Measurements from ENCODE around the gene LTO1. TPM values are rescaled to one million over a fixed set of nuclear protein-coding genes. Genes with fewer than 3 reads are reported as not detected.

LTO1 gene
- total RNA-seq, 1 donor from 2014 or later, result 24.4 TPM

- no peak overlapping the region for H3K4me3 Mint-ChIP-seq (ENCODE audit: low read depth)
- H3K4me1 Mint-ChIP-seq (ENCODE audit: low read depth), result no peaks in the 10 kb centered on the region
- H3K36me3 Mint-ChIP-seq (ENCODE audit: low read depth), result no peaks in the 10 kb centered on the region
- H3K27me3 Mint-ChIP-seq (ENCODE audit: low read depth), result no peaks in the 10 kb centered on the region
- intact Hi-C loops (cut with micrococcal nuclease), result no loop called here
- no peak for DNase-seq (ENCODE audit: low spot score)
- H3K9me3 Mint-ChIP-seq, result no peaks in the 10 kb centered on the region
- no peak overlapping the region for H3K27ac Mint-ChIP-seq
These were observed 17.1 kb downstream of the LTO1 start for GRCh38 chr11:69657911-69658625.

- intact Hi-C loops (cut with micrococcal nuclease), result no loop called here
- Mint-ChIP-seq H3K4me3 (ENCODE audit: low read depth) (no peak overlapping the region), H3K4me1 (ENCODE audit: low read depth) (no peaks in the 10 kb centered on the region), H3K9me3 (no peaks in the 10 kb centered on the region), H3K27ac (no peak overlapping the region), H3K36me3 (ENCODE audit: low read depth) (no peaks in the 10 kb centered on the region), H3K27me3 (ENCODE audit: low read depth) (no peaks in the 10 kb centered on the region)
- no peak for DNase-seq (ENCODE audit: low spot score)
These were observed 17.7 kb downstream of the LTO1 start for GRCh38 chr11:69657456-69657910.

GRCh38 chr11:69656536-69657455 lies 18.4 kb downstream of the LTO1 start:
- H3K4me3 Mint-ChIP-seq (ENCODE audit: low read depth), result no peak overlapping the region
- no peaks in the 10 kb centered on the region for H3K4me1 Mint-ChIP-seq (ENCODE audit: low read depth)
- H3K27ac Mint-ChIP-seq, result no peak overlapping the region
- intact Hi-C loops (cut with micrococcal nuclease), result no loop called here
- no peaks in the 10 kb centered on the region for H3K9me3 Mint-ChIP-seq
- no peaks in the 10 kb centered on the region for H3K36me3 Mint-ChIP-seq (ENCODE audit: low read depth)
- H3K27me3 Mint-ChIP-seq (ENCODE audit: low read depth), result no peaks in the 10 kb centered on the region
- no peak for DNase-seq (ENCODE audit: low spot score)

GRCh38 chr11:69655479-69656428 lies 19.4 kb downstream of the LTO1 start:
- H3K4me3 Mint-ChIP-seq (ENCODE audit: low read depth), result no peak overlapping the region

GRCh38 chr11:69654660-69655478 lies 20.3 kb downstream of the LTO1 start:
- no peaks in the 10 kb centered on the region for H3K9me3 Mint-ChIP-seq
- H3K27me3 Mint-ChIP-seq (ENCODE audit: low read depth), result no peaks in the 10 kb centered on the region
- H3K4me3 Mint-ChIP-seq (ENCODE audit: low read depth), result no peak overlapping the region

More at GRCh38 chr11:69655479-69656428, 19.4 kb downstream of the LTO1 start:
- Mint-ChIP-seq H3K9me3 (no peaks in the 10 kb centered on the region), H3K27ac (no peak overlapping the region), H3K27me3 (ENCODE audit: low read depth) (no peaks in the 10 kb centered on the region), H3K4me1 (ENCODE audit: low read depth) (no peaks in the 10 kb centered on the region), H3K36me3 (ENCODE audit: low read depth) (no peaks in the 10 kb centered on the region)
- intact Hi-C loops (cut with micrococcal nuclease), result no loop called here
- no peak for DNase-seq (ENCODE audit: low spot score)

GRCh38 chr11:69654001-69654659 lies 21.0 kb downstream of the LTO1 start:
- no peaks in the 10 kb centered on the region for H3K4me1 Mint-ChIP-seq (ENCODE audit: low read depth)

More at GRCh38 chr11:69654660-69655478, 20.3 kb downstream of the LTO1 start:
- intact Hi-C loops (cut with micrococcal nuclease), result no loop called here
- no peak overlapping the region for H3K27ac Mint-ChIP-seq
- H3K4me1 Mint-ChIP-seq (ENCODE audit: low read depth), result no peaks in the 10 kb centered on the region
- H3K36me3 Mint-ChIP-seq (ENCODE audit: low read depth), result no peaks in the 10 kb centered on the region
- DNase-seq (ENCODE audit: low spot score), result no peak

GRCh38 chr11:69653406-69653960 lies 21.7 kb downstream of the LTO1 start:
- H3K27ac Mint-ChIP-seq, result no peak overlapping the region
- intact Hi-C loops (cut with micrococcal nuclease), result no loop called here
- H3K9me3 Mint-ChIP-seq, result no peaks in the 10 kb centered on the region
- no peak for DNase-seq (ENCODE audit: low spot score)
- H3K27me3 Mint-ChIP-seq (ENCODE audit: low read depth), result no peaks in the 10 kb centered on the region
- H3K36me3 Mint-ChIP-seq (ENCODE audit: low read depth), result no peaks in the 10 kb centered on the region
- H3K4me3 Mint-ChIP-seq (ENCODE audit: low read depth), result no peak overlapping the region
- no peaks in the 10 kb centered on the region for H3K4me1 Mint-ChIP-seq (ENCODE audit: low read depth)

More at GRCh38 chr11:69654001-69654659, 21.0 kb downstream of the LTO1 start:
- H3K36me3 Mint-ChIP-seq (ENCODE audit: low read depth), result no peaks in the 10 kb centered on the region
- no peak overlapping the region for H3K4me3 Mint-ChIP-seq (ENCODE audit: low read depth)
- H3K9me3 Mint-ChIP-seq, result no peaks in the 10 kb centered on the region
- H3K27ac Mint-ChIP-seq, result no peak overlapping the region
- intact Hi-C loops (cut with micrococcal nuclease), result no loop called here
- no peak for DNase-seq (ENCODE audit: low spot score)
- H3K27me3 Mint-ChIP-seq (ENCODE audit: low read depth), result no peaks in the 10 kb centered on the region

GRCh38 chr11:69652999-69653398 lies 22.2 kb downstream of the LTO1 start:
- intact Hi-C loops (cut with micrococcal nuclease), result no loop called here
- Mint-ChIP-seq H3K9me3 (no peaks in the 10 kb centered on the region), H3K36me3 (ENCODE audit: low read depth) (no peaks in the 10 kb centered on the region), H3K27me3 (ENCODE audit: low read depth) (no peaks in the 10 kb centered on the region), H3K27ac (no peak overlapping the region), H3K4me1 (ENCODE audit: low read depth) (no peaks in the 10 kb centered on the region), H3K4me3 (ENCODE audit: low read depth) (no peak overlapping the region)
- DNase-seq (ENCODE audit: low spot score), result no peak

- H3K27me3 Mint-ChIP-seq (ENCODE audit: low read depth), result no peaks in the 10 kb centered on the region
- no peaks in the 10 kb centered on the region for H3K4me1 Mint-ChIP-seq (ENCODE audit: low read depth)
- no peaks in the 10 kb centered on the region for H3K9me3 Mint-ChIP-seq
- no peak overlapping the region for H3K27ac Mint-ChIP-seq
- no peak overlapping the region for H3K4me3 Mint-ChIP-seq (ENCODE audit: low read depth)
- intact Hi-C loops (cut with micrococcal nuclease), result no loop called here
- no peak for DNase-seq (ENCODE audit: low spot score)
- H3K36me3 Mint-ChIP-seq (ENCODE audit: low read depth), result no peaks in the 10 kb centered on the region
These were observed 23.1 kb downstream of the LTO1 start for GRCh38 chr11:69651834-69652620.

GRCh38 chr11:69650832-69651344 lies 24.3 kb downstream of the LTO1 start:
- intact Hi-C loops (cut with micrococcal nuclease), result no loop called here

More at GRCh38 chr11:69650832-69651344, 24.3 kb downstream of the LTO1 start:
- Mint-ChIP-seq H3K27me3 (ENCODE audit: low read depth) (no peaks in the 10 kb centered on the region), H3K9me3 (no peaks in the 10 kb centered on the region), H3K4me3 (ENCODE audit: low read depth) (no peak overlapping the region), H3K27ac (no peak overlapping the region), H3K4me1 (ENCODE audit: low read depth) (no peaks in the 10 kb centered on the region), H3K36me3 (ENCODE audit: low read depth) (no peaks in the 10 kb centered on the region)
- no peak for DNase-seq (ENCODE audit: low spot score)

Measured in activated T-helper 2 cell treated with anti-CD3 and anti-CD28 coated beads, Interferon-gamma antibody, Interleukin-2, Interleukin-4, amounts not matched to agents 10 μg/mL and 5 μg/mL and 100 μg/mL, durations not matched to agents 14 hours and 24 hours and 36 hours (primary cell).